Left forelimb (tissue), 1 donor: ENCODE measurements around the gene GATA6.
"Not testable (repeated sequence)": the region's sequence is repeated elsewhere in the genome, so short reads cannot be mapped to it uniquely, and the experiment has no call there.

Source experiments
- DNase-seq: peaks from one replicate; pipeline ENCODE4 v3.0.0-alpha.2; 2018; ENCODE audit warnings: low spot score

Gene GATA6

GRCh38 chr18:22182884-22183697 lies 13.7 kb downstream of the GATA6 start:
- no peak for DNase-seq

DNA sequence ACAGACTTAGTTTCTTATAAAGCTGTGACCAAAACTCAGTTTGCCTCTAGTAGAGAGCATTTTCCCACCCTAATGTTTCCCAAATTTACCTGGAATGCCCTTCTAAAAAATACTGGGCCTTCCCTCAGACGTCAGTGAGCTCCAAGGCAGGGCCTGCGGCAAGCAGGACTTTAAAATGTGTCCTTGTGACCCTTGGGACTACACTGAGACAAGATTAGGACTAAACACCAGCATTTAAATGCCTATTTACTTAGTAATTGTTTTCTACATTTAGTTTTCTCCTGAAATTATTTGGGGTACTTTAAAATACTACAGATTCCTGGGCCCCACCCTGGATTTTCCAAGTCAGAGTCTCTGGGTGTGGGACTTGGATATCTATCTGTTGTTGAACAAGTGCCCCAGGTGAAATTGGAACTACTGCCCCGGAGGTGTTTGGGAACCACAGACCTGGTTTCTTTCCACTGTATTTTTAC lies 14.3 kb downstream of the GATA6 start:
- no peak for DNase-seq

DNA sequence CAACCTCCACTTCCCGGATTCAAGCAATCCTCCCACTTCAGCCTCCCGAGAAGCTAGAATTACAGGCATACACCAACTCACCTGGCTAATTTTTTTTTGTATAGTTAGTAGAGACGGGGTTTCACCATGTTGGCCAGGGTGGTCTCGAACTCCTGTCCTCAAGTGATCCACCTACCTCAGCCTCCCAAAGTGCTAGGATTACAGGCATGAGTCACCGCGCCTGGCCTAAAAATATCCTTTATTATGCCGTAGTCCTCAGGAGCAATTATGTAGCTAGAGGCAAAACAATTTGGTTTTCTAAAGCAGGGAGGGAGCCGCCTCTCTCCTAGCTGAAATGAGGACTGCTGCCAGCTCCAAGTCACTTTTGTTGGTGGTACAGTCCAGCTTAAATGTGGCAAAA lies 15.2 kb downstream of the GATA6 start:
- DNase-seq: not testable (repeated sequence)

DNA sequence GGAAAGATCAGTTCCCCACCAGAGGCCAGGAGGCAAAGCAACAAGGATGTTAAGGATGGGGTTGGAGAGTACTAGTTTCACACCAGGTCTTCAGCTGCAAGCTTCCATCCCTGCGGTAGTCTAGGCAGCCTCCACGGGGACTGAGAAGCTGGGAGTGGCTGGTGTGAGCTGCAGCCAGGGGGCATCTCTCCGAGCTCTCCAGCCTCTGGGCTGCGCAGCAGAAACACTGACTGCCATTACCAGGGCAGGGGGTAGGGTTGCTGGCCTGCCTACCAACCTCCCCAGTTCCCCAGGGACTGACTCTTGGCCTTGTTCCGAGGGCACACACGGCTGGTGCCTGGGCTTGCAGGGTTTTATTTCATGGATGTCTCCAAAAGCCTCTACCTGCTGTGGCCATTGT lies 15.9 kb downstream of the GATA6 start:
- DNase-seq: no peak

- no peak for DNase-seq
Observed at GRCh38 chr18:22185771-22186386, 16.5 kb downstream of the GATA6 start.

- DNase-seq: no peak
Observed at GRCh38 chr18:22186484-22186971, 17.1 kb downstream of the GATA6 start.

GRCh38 chr18:22188559-22189267 lies 19.3 kb downstream of the GATA6 start:
- no peak for DNase-seq

DNA sequence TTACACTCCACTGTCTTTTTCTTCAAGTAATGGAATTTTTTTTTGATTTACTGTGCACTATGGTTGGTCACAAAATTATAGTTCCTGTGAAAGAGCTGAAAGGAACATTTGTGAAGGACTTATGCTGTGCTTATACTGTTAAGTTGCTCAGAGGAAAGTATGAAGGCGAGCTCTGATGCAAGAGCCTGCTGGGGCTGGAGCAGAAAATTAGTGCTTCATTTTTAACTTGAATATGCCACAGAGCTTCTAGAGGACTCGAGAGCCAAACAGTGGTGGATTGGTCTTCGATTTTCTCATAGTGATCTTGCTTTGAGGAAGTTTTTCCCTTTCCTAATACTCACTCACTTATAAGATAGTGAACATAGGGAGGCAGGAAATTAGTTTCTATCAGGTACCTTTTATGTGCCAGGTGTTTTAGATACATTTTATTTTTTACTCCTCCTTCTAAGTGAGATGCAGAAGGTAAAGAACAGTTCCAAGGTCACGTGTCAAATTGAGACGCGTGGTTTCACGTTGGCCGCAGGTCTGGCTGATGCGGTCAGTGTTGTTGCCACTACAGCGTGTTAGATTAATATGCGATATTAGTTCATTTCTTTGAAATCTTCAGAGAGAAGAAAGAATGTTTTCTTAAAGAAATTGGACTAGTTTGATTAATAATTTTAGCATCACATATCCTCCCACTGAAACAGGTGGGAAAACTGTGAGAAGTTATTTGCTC lies 20.2 kb downstream of the GATA6 start:
- DNase-seq: no peak

- DNase-seq: no peak
Observed at GRCh38 chr18:22191346-22191695, 21.9 kb downstream of the GATA6 start.

DNA sequence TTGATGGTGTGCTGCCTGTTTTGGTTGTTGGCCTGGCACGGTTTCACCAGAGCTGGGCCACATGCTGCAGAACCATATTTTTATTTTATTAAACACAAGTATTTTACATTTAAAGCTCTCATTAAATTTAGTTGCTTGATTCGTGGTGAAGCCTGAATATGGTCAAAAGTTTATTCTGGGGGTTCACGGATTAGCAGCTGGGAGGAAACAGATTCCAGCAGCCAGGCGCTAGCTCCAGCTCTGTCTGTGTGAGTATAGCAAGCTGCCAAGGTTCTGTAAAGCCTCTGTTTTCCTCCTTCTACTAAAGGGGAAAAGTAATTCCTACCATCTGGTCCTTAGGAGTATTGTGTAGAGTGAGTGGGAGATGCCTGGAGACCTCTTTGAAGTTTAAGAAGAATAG lies 22.5 kb downstream of the GATA6 start:
- DNase-seq: no peak

- no peak for DNase-seq
Observed at GRCh38 chr18:22193466-22193865, 24.1 kb downstream of the GATA6 start.

DNA sequence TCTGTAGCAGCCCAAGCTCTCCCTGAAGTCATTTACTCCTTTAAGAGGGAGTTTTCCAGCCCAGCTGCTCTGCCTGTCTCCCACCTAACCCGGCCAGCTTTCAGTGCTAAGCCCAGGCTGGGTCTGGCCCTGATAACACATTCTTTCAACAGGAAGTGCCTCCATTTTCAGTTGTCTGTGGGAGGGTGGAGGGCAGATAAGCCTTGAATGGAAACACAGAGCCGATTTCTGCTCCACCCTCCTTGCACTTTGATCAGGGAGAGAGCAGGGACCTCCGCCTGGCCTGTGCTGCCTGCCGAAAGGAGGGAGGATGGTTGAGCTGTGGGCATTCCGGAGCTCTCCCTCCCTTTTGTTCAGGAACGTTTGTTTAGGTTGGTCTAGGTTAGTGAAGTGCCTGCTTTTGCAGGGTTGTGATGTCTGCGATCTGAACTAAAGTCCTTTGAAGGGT lies 24.8 kb downstream of the GATA6 start:
- DNase-seq: no peak

GRCh38 chr18:22195052-22195451 lies 25.7 kb downstream of the GATA6 start:
- DNase-seq: no peak

GRCh38 chr18:22196943-22197342 lies 27.6 kb downstream of the GATA6 start:
- DNase-seq: not testable (repeated sequence)

GRCh38 chr18:22197668-22198067 lies 28.3 kb downstream of the GATA6 start:
- DNase-seq: no peak

DNA sequence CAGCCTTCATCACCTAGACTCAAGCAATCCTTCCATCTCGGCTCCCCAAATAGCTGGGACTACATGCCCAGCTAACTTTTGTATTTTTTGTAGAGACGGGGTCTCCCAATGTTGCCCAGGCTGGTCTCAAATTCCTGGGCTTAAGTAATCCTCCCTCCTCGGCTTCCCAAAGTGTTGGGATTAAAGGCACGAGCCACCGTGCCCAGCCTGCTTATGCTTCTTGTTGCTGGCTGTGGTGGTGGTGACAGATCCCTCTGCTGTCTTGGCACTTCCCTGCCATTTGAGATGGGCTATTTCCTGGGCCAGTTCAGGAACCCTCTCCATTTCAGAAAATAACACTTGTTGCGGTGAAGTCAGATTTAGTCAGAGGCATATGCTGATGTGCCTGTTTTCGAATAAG lies 28.8 kb downstream of the GATA6 start:
- DNase-seq: no peak

DNA sequence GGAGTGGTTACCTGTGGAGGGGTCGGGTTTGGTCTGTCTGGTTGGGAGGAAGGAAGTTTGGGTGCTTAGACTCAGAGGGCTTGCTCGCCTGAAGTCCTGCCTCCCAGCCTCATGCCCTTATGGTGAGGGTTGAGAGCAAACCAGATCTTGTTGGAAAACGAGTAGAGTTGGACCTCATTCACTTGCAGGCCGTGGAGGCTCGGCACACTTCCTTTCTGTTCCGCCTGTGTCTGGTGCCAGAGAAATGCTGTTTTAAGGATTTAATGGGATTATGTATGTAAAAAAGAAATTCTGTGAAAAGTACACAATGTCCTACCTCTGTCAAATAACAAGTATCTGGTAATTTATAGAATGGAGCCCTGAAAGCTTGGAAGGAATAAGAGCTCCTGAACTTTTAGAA lies 29.6 kb downstream of the GATA6 start:
- DNase-seq: no peak

GRCh38 chr18:22200611-22201225 lies 31.3 kb downstream of the GATA6 start:
- DNase-seq: no peak

GRCh38 chr18:22203035-22203434 lies 33.6 kb downstream of the GATA6 start:
- DNase-seq: no peak

DNA sequence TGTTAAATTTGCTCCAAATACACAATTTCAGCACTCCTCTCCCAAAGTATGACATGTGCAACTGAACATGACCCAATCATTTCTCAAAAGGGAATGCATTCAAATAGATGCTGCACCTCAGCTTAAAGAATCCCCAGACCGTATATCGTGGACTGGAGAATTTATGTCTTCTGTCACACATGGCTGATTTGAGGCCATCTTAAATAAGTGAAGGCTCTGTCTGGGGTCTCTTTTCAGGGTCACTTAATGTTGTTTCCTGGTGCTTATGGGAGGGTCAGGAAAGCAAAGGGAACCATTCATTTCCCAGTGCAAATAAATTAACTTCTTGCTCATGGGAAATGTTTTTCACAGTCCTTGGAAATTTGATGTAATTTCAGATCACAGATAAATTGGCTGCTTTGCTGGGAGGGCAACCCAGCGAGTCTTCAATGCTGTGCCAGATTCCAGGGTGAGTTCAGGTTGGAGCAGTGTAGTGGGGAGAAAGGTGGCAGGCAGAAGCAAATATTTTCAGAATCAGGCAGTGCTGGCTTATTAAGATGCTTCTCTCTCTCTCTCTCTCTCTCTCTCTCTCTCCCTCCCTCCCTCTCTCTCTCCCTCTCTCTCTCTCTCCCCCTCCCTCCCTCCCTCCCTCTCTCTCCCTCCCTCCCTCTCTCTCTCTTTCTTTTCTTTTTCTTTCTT lies 34.3 kb downstream of the GATA6 start:
- DNase-seq: no peak

DNA sequence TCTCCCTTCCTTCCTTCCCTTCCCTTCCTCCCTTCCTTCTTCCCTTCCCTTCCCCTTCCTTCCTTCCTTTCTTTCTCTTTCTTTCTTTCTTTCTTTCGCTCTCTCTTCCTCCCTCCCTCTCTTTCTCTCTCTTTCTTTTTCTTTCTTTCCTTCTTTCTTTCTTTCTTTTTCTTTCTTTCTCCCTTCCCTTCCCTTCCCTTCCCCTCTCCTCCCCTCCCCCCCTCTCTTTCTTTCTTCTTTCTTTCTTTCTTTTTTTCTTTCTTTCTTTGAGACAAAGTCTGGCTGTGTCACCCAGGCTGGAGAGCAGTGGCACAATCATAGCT lies 34.8 kb downstream of the GATA6 start:
- DNase-seq: no peak
